Psoas muscle (tissue), 8 donors: ENCODE measurements around the gene ACTRT2. TPM values are rescaled to one million over a fixed set of nuclear protein-coding genes. Genes with fewer than 3 reads are reported as not detected.
A peak's percentile ranks its signal among the peaks of the same experiment; 100 is the strongest.

Source experiments
- ATAC-seq, 4 donors: fragments of 200-7000 bp; cut with Tn5 transposase; one replicate each; pipeline ENCODE4 v1.9.1; 2020; ENCODE audit warnings: moderate library complexity in 3 of 4, mild to moderate bottlenecking in 2 of 4
- DNase-seq, 2 donors: peaks; one replicate each; pipeline ENCODE4 v3.0.0-alpha.2; 2020
- H3K27ac ChIP-seq: fragments of 200-600 bp; one replicate; pipeline ENCODE4 v1.8.0; 2022
- H3K27me3 ChIP-seq, 3 donors: fragments of 200-600 bp in 1 of 3; one replicate each; pipeline versions ENCODE4 v1.6.1 to v1.8.0; 2013 to 2022; ENCODE audit warnings: low read length in 2 of 3, mild to moderate bottlenecking in 2 of 3, moderate library complexity in 1 of 3; ENCODE audit not compliant: insufficient read depth in 3 of 3
- H3K36me3 ChIP-seq, 2 donors: fragments of 200-600 bp in 1 of 2; one replicate each; pipeline versions ENCODE4 v1.6.1 to v1.8.0; 2013 to 2022; ENCODE audit warnings: low read depth in 1 of 2, mild to moderate bottlenecking in 1 of 2, moderate library complexity in 1 of 2; ENCODE audit not compliant: insufficient read depth in 1 of 2
- H3K4me1 ChIP-seq: fragments of 200-600 bp; one replicate; pipeline ENCODE4 v1.8.0; 2022
- H3K4me3 ChIP-seq: fragments of 200-600 bp; one replicate; pipeline ENCODE4 v1.8.0; 2022; ENCODE audit warnings: mild to moderate bottlenecking
- H3K9me3 ChIP-seq: fragments of 200-600 bp; one replicate; pipeline ENCODE4 v1.8.0; 2022
- WGBS, 3 donors: extraction: QIAGEN DNeasy Blood & Tissue Kit; methylation state at CpG; one replicate each; pipeline versions ENCODE4 v1.1.6 to v1.1.7; 2013; 5-methylcytosine and 5-hydroxymethylcytosine counted together
- intact Hi-C, 2 donors: fragments of 100-400 bp; cut with DNase I; formaldehyde crosslinking; loops; one replicate each; pipeline versions ENCODE4 v1.11.0 to v1.14.2; 2022
- polyA plus RNA-seq, 3 donors: library from polyadenylated mRNA; stranded (reverse); fragments of 200-250 nt; gene quantifications; one replicate each; pipeline ENCODE4 v1.2.3, GENCODE V29; 2013
- total RNA-seq, 4 donors: library from RNA; stranded (reverse); fragmentation: NEBNext Ultra II Directional in 2 of 4; extraction: Animal tissue kit (Norgen Biotek cat#: 25700) in 2 of 4; gene quantifications; one replicate each; pipeline versions ENCODE4 v1.2.1 to v1.2.4, GENCODE V29; 2021 to 2023
- TF ChIP-seq, protein P1 (sequence below): fragments of 200-600 bp; IDR thresholded peaks from one replicate; pipeline ENCODE4 v1.8.0; 2022; ENCODE audit warnings: antibody characterized with exemption
- donor health status: healthy with polysubstance abuse.
- donor health status: DM: no; HTN: no; CAD: no; lungs with moderate emphysema.
- donor health status: Bipolar disorder and iron deficiency.
- donor health status: healthy.
- donor health status: DM: yes; HTN: yes; CAD: no.
- donor health status: DM: no; HTN: no; CAD: no.
- donor health status: DM: no; HTN: no; CAD: no.
- donor health status: DM: yes; HTN: yes; CAD: no.

Gene ACTRT2
- total and polyA plus RNA-seq, 7 donors = not detected

DNA sequence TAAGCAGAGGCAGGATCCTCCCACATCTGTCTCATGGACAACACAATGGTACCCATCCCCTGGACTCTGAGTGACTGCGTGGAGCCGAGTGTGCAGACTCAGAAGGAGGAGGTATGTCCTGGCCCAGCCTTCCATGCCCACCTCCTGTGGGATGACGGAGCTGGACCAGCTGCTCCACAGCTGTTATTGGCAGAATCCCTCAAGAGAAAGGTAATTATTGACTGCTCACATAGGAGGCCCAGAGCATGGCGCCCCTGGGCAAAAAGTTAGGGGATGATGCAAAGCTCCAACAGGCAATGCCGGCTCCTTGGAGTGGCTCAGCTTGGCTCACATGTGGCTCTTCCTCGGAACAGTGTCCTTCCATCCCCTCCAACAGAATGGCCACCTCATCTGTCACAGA lies 12.2 kb upstream of the ACTRT2 start:
- ATAC-seq = no peak
- Histone ChIP-seq H3K4me1 (no peaks in the 10 kb centered on the region), H3K27ac (no peak overlapping the region), H3K36me3 (no peaks in the 10 kb centered on the region), H3K9me3 (no peaks in the 10 kb centered on the region), H3K4me3 (no peak overlapping the region), H3K27me3 (peaks cover 0 to 67% (median 9%) of the 10 kb centered on the region in 3 donors)
- no peak for DNase-seq
- 83 to 88% (median 86%) methylated on average over 6 of the region's 6 CpGs for WGBS, 3 donors
- TF ChIP-seq, protein P1, sequence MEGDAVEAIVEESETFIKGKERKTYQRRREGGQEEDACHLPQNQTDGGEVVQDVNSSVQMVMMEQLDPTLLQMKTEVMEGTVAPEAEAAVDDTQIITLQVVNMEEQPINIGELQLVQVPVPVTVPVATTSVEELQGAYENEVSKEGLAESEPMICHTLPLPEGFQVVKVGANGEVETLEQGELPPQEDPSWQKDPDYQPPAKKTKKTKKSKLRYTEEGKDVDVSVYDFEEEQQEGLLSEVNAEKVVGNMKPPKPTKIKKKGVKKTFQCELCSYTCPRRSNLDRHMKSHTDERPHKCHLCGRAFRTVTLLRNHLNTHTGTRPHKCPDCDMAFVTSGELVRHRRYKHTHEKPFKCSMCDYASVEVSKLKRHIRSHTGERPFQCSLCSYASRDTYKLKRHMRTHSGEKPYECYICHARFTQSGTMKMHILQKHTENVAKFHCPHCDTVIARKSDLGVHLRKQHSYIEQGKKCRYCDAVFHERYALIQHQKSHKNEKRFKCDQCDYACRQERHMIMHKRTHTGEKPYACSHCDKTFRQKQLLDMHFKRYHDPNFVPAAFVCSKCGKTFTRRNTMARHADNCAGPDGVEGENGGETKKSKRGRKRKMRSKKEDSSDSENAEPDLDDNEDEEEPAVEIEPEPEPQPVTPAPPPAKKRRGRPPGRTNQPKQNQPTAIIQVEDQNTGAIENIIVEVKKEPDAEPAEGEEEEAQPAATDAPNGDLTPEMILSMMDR = no peak
- intact Hi-C loops = no loop called here

DNA sequence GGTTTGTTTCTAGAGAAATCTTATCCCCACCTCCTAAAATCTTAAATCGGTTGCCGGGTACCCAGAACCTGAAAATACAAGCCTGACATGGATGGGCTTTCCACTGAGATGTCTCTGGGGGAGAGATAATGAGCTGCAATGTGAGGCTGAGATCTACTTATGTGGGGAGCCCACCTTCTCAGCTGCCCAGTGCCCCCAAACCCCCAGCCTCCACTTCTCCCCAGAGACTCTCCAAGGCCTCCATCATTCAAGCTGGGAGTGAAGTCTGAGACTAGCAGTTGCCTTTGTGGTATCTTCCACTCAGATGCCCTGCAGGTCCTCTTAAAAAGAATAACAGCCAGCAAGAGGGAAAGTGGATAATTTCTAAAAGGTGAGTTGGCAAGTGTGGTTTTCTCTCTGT lies 11.7 kb upstream of the ACTRT2 start:
- H3K9me3 ChIP-seq = no peaks in the 10 kb centered on the region
- H3K4me1 ChIP-seq = no peaks in the 10 kb centered on the region
- H3K27ac ChIP-seq = no peak overlapping the region
- H3K4me3 ChIP-seq = no peak overlapping the region
- intact Hi-C loops = no loop called here
- ATAC-seq = no peak
- TF ChIP-seq, protein P1 = no peak
- DNase-seq = no peak
- peaks cover 0 to 68% (median 4%) of the 10 kb centered on the region in 3 donors for H3K27me3 ChIP-seq
- H3K36me3 ChIP-seq = no peaks in the 10 kb centered on the region
- 90 to 98% (median 90%) methylated on average over 2 of the region's 2 CpGs for WGBS, 3 donors

DNA sequence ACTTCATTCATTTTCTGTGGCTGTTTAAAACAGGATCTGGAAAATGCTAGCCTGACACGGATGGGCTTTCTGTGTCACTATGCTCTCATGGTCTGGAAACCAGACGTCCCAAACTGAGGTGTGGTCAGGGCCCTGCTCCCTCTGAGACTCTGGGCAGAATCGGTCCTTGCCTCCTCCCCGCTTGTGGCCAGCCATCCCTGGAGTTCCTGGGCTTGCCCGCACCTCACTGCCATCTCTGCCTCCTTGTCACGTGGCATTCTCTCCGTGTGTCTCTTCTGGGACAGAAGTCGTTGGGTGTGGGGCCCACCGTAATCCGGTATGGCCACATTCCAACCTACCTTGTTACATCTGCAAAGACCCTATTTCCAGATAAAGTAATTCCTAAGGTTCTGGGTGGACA lies 10.1 kb upstream of the ACTRT2 start:
- H3K4me3 ChIP-seq = no peak overlapping the region
- DNase-seq = no peak
- H3K27ac ChIP-seq = no peak overlapping the region
- WGBS, 3 donors = 87 to 91% (median 87%) methylated on average over 10 of the region's 10 CpGs
- H3K9me3 ChIP-seq = no peaks in the 10 kb centered on the region
- intact Hi-C loops = loop anchor here in 1 of 2 donors (5.0 kb wide), 1 partner anchor 271 kb away; no protein-coding TSS in a partner anchor
- no peaks in the 10 kb centered on the region for H3K36me3 ChIP-seq
- no peaks in the 10 kb centered on the region for H3K4me1 ChIP-seq
- peaks cover 0 to 74% (median 7%) of the 10 kb centered on the region in 3 donors for H3K27me3 ChIP-seq
- TF ChIP-seq, protein P1 = no peak
- no peak for ATAC-seq

DNA sequence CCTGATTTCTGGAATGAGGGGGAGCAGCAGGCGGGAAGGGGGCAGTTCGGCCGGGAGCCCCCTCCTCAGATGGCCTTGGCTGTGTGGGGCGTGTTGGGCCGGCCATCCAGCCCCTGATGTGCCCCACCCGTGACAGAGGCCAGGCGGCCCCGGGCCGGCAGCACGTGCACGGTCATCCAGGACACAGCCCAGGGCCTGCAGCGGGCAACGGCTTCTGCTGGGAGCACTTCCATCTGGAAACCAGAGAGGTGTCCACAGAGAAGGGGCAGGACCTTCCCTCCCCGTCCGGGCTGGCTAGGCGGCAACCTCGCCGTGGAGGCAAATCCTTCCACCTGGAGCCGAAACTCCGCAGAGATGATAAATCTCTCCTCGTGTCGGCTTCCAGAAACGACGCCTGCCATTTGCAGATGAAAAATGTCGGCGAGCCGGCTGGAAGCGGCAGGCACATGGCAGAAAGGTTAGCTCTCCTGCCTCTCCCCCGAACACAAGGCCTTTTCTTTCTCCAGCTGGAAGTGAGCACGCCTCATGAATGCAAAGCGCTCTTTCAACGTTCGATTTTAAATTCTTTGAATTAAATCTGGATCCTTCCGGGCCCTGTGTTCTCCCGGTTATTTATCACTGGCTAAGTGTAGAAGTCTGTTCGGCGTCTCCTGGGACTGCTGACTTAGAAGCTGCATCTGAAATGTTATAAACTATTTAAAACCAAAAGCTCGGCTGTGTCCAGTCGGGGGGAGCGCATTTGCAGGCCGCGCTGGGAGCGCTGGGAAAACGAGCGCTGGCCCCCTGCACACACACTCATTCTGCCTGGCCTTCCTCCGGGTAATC lies 9.4 kb upstream of the ACTRT2 start:
- WGBS, 3 donors = 43 to 51% (median 47%) methylated on average over 46 of the region's 46 CpGs
- no peaks in the 10 kb centered on the region for H3K36me3 ChIP-seq

More for the DNA sequence above, 9.4 kb upstream of the ACTRT2 start:
- Histone ChIP-seq H3K4me1 (no peaks in the 10 kb centered on the region), H3K9me3 (no peaks in the 10 kb centered on the region), H3K4me3 (no peak overlapping the region), H3K27ac (no peak overlapping the region), H3K27me3 (peaks cover 0 to 72% (median 7%) of the 10 kb centered on the region in 3 donors)
- TF ChIP-seq, protein P1 = no peak
- intact Hi-C loops = loop anchor here (1.0 to 5.0 kb wide), 5 partner anchors 270 to 413 kb away; no protein-coding TSS in a partner anchor
- peak in 1 of 2 donors; percentile 28 for DNase-seq
- no peak for ATAC-seq
